Transverse colon (tissue), 4 donors: ENCODE data around the gene MRPL37. TPM values are rescaled to one million over a fixed set of nuclear protein-coding genes. Genes with fewer than 3 reads are reported as not detected.

Source experiments
- DNase-seq: peaks from one replicate; pipeline ENCODE4 v3.0.0-alpha.2; 2019
- H3K27ac ChIP-seq, 4 donors: fragments of 200-600 bp; sonication (generic); 2 replicates each; pipeline ENCODE4 v1.5.1; 2016 to 2018; ENCODE audit warnings: inconsistent platforms in 4 of 4
- H3K27me3 ChIP-seq: fragments of 200-600 bp; sonication (generic); 2 replicates; pipeline ENCODE4 v1.5.1; 2017; ENCODE audit warnings: inconsistent platforms
- H3K36me3 ChIP-seq, 4 donors: fragments of 200-600 bp; sonication (generic); 2 replicates each; pipeline ENCODE4 v1.5.1; 2017 to 2019; ENCODE audit warnings: inconsistent platforms in 4 of 4
- H3K4me1 ChIP-seq, 4 donors: fragments of 200-600 bp; sonication (generic); 2 replicates each; pipeline ENCODE4 v1.5.1; 2017 to 2020; ENCODE audit warnings: inconsistent platforms in 4 of 4
- H3K4me3 ChIP-seq, 4 donors: fragments of 200-600 bp; sonication (generic); 1 replicate in 1 of 4; 2 replicates in 3 of 4; pipeline versions ENCODE4 v1.5.1 to v1.6.1; 2017 to 2019; ENCODE audit warnings: inconsistent platforms in 4 of 4
- H3K9me3 ChIP-seq, 2 donors: fragments of 200-600 bp; sonication (generic); 2 replicates each; pipeline ENCODE4 v1.5.1; 2017 to 2019; ENCODE audit warnings: inconsistent platforms in 2 of 2
- CTCF ChIP-seq, 5 experiments: fragments of 200-600 bp in 3 of 5; fragments of 450-650 bp in 2 of 5; sonication (generic) in 3 of 5; IDR thresholded peaks; 1 replicate in 2 of 5; 2 replicates in 3 of 5; pipeline ENCODE4 v1.5.1; 2016 to 2017; ENCODE audit warnings: antibody characterized with exemption in 5 of 5, inconsistent platforms in 3 of 5, mild to moderate bottlenecking in 2 of 5, moderate library complexity in 1 of 5
- EP300 ChIP-seq: sonication (generic); formaldehyde crosslinking; IDR thresholded peaks from one replicate; pipeline ENCODE4 v1.6.1; 2017; ENCODE audit warnings: antibody characterized with exemption, low read depth
- POLR2A ChIP-seq: fragments of 450-650 bp; IDR thresholded peaks from one replicate; pipeline ENCODE4 v1.6.1; 2016; ENCODE audit warnings: antibody characterized with exemption, mild to moderate bottlenecking, moderate library complexity
- POLR2AphosphoS5 ChIP-seq, 3 donors: sonication (generic); formaldehyde crosslinking; IDR thresholded peaks; one replicate each; pipeline ENCODE4 v1.6.1; 2016; ENCODE audit warnings: antibody characterized with exemption in 3 of 3
- WGBS, 2 donors: methylation state at CpG; one replicate each; pipeline ENCODE4 v1.1.5; 2018; ENCODE audit warnings: low coverage in 1 of 2; 5-methylcytosine and 5-hydroxymethylcytosine counted together
- in situ Hi-C, 4 donors: fragments of 200-750 bp; cut with MboI; loops; one replicate each; pipeline versions ENCODE4 v1.15.0 to v1.15.1; 2017; ENCODE audit warnings: low sequenced_read_pairs in 3 of 4, low pct_ligation_motif_present in 1 of 4, low pct_unique_long_range_greater_than_20kb in 1 of 4
- intact Hi-C: fragments of 100-400 bp; cut with DNase I; formaldehyde crosslinking; loops from one replicate; pipeline ENCODE4 v1.15.1; 2023; ENCODE audit warnings: low total_unique reads
- total RNA-seq, 4 donors: library from RNA; depleted of rRNA; stranded (reverse); fragments of >200 nt; gene quantifications; one replicate each; pipeline ENCODE4 v1.1.0, GENCODE V29; 2016

MRPL37 gene
- total RNA-seq, 4 donors from 2014 or later: 9.7 to 122 (median 57.8) TPM

DNA sequence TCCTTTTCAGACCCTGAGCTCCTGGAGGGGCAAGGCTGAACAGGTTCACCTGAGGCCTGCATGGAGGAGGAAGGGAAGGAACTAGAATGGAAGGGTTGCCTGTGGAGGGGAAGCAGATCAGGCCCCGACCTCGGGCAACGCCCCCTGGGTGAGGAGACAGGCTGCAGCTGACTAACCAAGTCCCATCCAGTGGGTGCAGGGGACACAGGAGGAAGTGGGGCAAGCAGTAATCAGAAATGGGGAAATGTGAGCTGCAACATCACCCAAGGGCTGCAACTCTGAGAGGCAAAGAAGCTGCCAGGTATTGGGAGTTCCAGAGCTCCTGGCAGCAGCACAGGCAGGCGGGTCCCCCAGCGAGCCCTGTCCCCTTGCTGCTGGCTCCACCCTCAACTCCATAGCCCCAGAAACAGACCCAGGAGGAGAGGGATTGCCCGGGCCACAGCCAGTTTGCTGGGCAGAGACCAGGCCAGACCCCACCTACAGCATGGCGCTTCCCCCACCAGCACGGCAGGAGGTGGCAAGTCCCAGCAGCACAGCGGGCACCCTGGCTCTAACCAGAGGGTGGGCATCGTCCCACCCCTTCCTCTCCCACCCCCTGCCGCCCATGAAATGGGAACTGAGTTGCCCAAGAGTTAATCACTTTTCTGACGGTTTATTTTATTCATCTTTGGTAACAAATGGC is 38.5 kb downstream of the MRPL37 start:
- no peak for TF ChIP-seq POLR2A
- no peak for TF ChIP-seq EP300
- TF ChIP-seq POLR2AphosphoS5 (IDR thresholded peaks at IDR 0.05): no peak
- TF ChIP-seq CTCF (IDR thresholded peaks at IDR 0.05): no peak
- intact Hi-C loops (no loop called here), in situ Hi-C loops (no loop called here)
- Histone ChIP-seq H3K36me3 (peaks cover 0 to 18% (median 7%) of the 10 kb centered on the region in 4 donors), H3K4me1 (no peaks in the 10 kb centered on the region), H3K4me3 (no peak overlapping the region), H3K9me3 (no peaks in the 10 kb centered on the region), H3K27me3 (no peaks in the 10 kb centered on the region), H3K27ac (no peak overlapping the region)
- WGBS, 2 donors: 77 to 87% methylated on average over 7 to 11 of the region's 12 CpGs
- no peak for DNase-seq

DNA sequence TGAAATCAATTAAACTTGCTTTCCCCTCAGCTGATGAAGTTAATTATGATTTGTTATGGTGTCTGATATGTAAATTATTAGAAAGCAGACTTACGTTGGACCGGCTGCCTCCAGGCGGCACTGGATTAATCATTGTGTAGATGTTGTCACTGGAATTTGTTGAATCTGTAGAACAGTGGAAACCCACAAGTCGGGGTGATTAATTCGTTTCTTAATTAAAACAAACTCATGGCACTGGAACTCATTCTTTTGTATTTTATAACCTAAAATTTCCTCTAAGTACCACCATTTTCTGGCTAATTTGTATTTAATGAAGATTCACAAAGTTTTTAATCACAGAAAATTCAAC is 39.0 kb downstream of the MRPL37 start:
- whole genome bisulfite sequencing, 2 donors: 80 to 89% methylated on average over 5 of the region's 5 CpGs
- in situ Hi-C loops: no loop called here
- Histone ChIP-seq H3K27me3 (no peaks in the 10 kb centered on the region), H3K4me1 (no peaks in the 10 kb centered on the region), H3K36me3 (peaks cover 0 to 18% (median 7%) of the 10 kb centered on the region in 4 donors), H3K9me3 (no peaks in the 10 kb centered on the region), H3K27ac (no peak overlapping the region), H3K4me3 (no peak overlapping the region)
- DNase-seq: no peak
- TF ChIP-seq POLR2AphosphoS5 (IDR thresholded peaks at IDR 0.05): no peak
- no peak for TF ChIP-seq EP300
- TF ChIP-seq POLR2A: no peak
- TF ChIP-seq CTCF (IDR thresholded peaks at IDR 0.05): no peak
- intact Hi-C loops: no loop called here

- in situ Hi-C loops: no loop called here
- Histone ChIP-seq H3K27me3 (no peaks in the 10 kb centered on the region), H3K4me3 (no peak overlapping the region), H3K4me1 (no peaks in the 10 kb centered on the region), H3K27ac (no peak overlapping the region), H3K36me3 (peaks cover 0 to 18% (median 7%) of the 10 kb centered on the region in 4 donors), H3K9me3 (no peaks in the 10 kb centered on the region)
- intact Hi-C loops: loop anchor here (5.0 kb wide), 1 partner anchor 402 kb away; the partner anchor contains the start of gene NDC1
- TF ChIP-seq EP300 (no peak), CTCF (IDR thresholded peaks at IDR 0.05) (no peak), POLR2AphosphoS5 (IDR thresholded peaks at IDR 0.05) (no peak), POLR2A (no peak)
- 69 to 100% methylated on average over 1 to 10 of the region's 10 CpGs for WGBS, 2 donors
- DNase-seq: no peak
Measured at GRCh38 chr1:54239631-54240031, 39.7 kb downstream of the MRPL37 start.

GRCh38 chr1:54240741-54241335 is 40.9 kb downstream of the MRPL37 start:
- DNase-seq: no peak
- in situ Hi-C loops (no loop called here), intact Hi-C loops (loop anchor here (5.0 kb wide), 1 partner anchor 404 kb away; the partner anchor contains the start of gene NDC1)
- Histone ChIP-seq H3K27me3 (no peaks in the 10 kb centered on the region), H3K9me3 (no peaks in the 10 kb centered on the region), H3K4me1 (no peaks in the 10 kb centered on the region), H3K36me3 (peaks cover 0 to 18% (median 7%) of the 10 kb centered on the region in 4 donors), H3K27ac (no peak overlapping the region), H3K4me3 (no peak overlapping the region)
- TF ChIP-seq POLR2AphosphoS5 (IDR thresholded peaks at IDR 0.05): no peak
- no peak for TF ChIP-seq EP300
- no peak for TF ChIP-seq CTCF (IDR thresholded peaks at IDR 0.05)
- no peak for TF ChIP-seq POLR2A
- WGBS, 2 donors: 95% methylated on average over 12 of the region's 12 CpGs; no CpG with 5 or more reads in 1 of the 2 donors
